HEK293 (cell line): ENCODE data around the gene SMIM7.
A peak's percentile ranks its signal among the peaks of the same experiment; 100 is the strongest.

Experiments
- CTCF ChIA-PET: fragments of 350-600 bp; formaldehyde crosslinking; extraction: SDS; loops from one replicate; lab custom pipeline; 2021; ENCODE audit warnings: antibody characterized with exemption; lab: Yijun Ruan, JAX
- POLR2A ChIA-PET: fragments of 300-600 bp; formaldehyde crosslinking; extraction: SDS; loops from one replicate; lab custom pipeline; 2020; ENCODE audit warnings: antibody characterized with exemption, inconsistent platforms; lab: Yijun Ruan, JAX
- H3K27ac ChIP-seq: fragments of 200-500 bp; sonication (Bioruptor generic); 2 replicates; pipeline ENCODE4 v1.5.1; 2014; ENCODE audit warnings: low read depth, low read length, control low read depth, inconsistent platforms; ENCODE audit errors: extremely low read depth
- H3K36me3 ChIP-seq, 2 experiments: fragments of 200-500 bp in 1 of 2; sonication (Bioruptor generic) in 1 of 2; 1 replicate in 1 of 2; 2 replicates in 1 of 2; pipeline ENCODE4 v1.5.1; 2014 to 2017; ENCODE audit warnings: inconsistent platforms in 2 of 2, low read length in 2 of 2; ENCODE audit not compliant: control insufficient read depth in 2 of 2, insufficient read depth in 1 of 2
- H3K4me1 ChIP-seq: fragments of 200-500 bp; sonication (Bioruptor generic); 2 replicates; pipeline ENCODE4 v1.5.1; 2014; ENCODE audit warnings: mild to moderate bottlenecking, low read length, inconsistent platforms; ENCODE audit not compliant: control insufficient read depth, insufficient read depth
- H3K4me3 ChIP-seq: 2 replicates; pipeline ENCODE4 v1.5.1; 2011; ENCODE audit warnings: low read depth, mild to moderate bottlenecking, control low read depth, low read length, moderate library complexity
- H3K9me3 ChIP-seq: fragments of 200-500 bp; sonication (Bioruptor generic); 2 replicates; pipeline ENCODE4 v1.5.1; 2014; ENCODE audit warnings: low read depth, low read length, inconsistent platforms; ENCODE audit not compliant: control insufficient read depth, insufficient read depth
- BCL11A ChIP-seq: fragments of 450-650 bp; formaldehyde crosslinking; IDR thresholded peaks from 2 replicates; pipeline ENCODE4 v1.5.1; 2016; ENCODE audit warnings: low read depth, missing biosample characterization, missing genetic modification characterization
- CTCF ChIP-seq: fragments of 450-650 bp; formaldehyde crosslinking; IDR thresholded peaks from 2 replicates; pipeline ENCODE4 v1.5.1; 2016; ENCODE audit warnings: missing biosample characterization, missing genetic modification characterization
- GLIS1 ChIP-seq: fragments of 450-650 bp; formaldehyde crosslinking; IDR thresholded peaks from 2 replicates; pipeline ENCODE4 v1.5.1; 2016; ENCODE audit warnings: missing biosample characterization, missing genetic modification characterization
- KLF9 ChIP-seq: fragments of 450-650 bp; formaldehyde crosslinking; IDR thresholded peaks from 2 replicates; pipeline ENCODE4 v1.5.1; 2016; ENCODE audit warnings: missing biosample characterization, missing genetic modification characterization, low read depth
- OSR2 ChIP-seq: fragments of 450-650 bp; formaldehyde crosslinking; IDR thresholded peaks from 2 replicates; pipeline ENCODE4 v1.5.1; 2016; ENCODE audit warnings: missing biosample characterization, missing genetic modification characterization
- TSHZ1 ChIP-seq: fragments of 450-650 bp; formaldehyde crosslinking; IDR thresholded peaks from 2 replicates; pipeline ENCODE4 v1.5.1; 2016; ENCODE audit warnings: missing biosample characterization, missing genetic modification characterization, borderline replicate concordance
- ZBTB1 ChIP-seq: fragments of 450-650 bp; formaldehyde crosslinking; IDR thresholded peaks from 2 replicates; pipeline ENCODE4 v1.5.1; 2016; ENCODE audit warnings: missing biosample characterization, missing genetic modification characterization
- ZBTB10 ChIP-seq: fragments of 450-650 bp; formaldehyde crosslinking; IDR thresholded peaks from 2 replicates; pipeline ENCODE4 v1.5.1; 2016; ENCODE audit warnings: missing biosample characterization, missing genetic modification characterization
- ZBTB17 ChIP-seq: fragments of 450-650 bp; formaldehyde crosslinking; IDR thresholded peaks from 2 replicates; pipeline ENCODE4 v1.5.1; 2016; ENCODE audit warnings: missing biosample characterization, missing genetic modification characterization
- ZIC2 ChIP-seq: fragments of 450-650 bp; formaldehyde crosslinking; IDR thresholded peaks from 2 replicates; pipeline ENCODE4 v1.5.1; 2016; ENCODE audit warnings: missing biosample characterization, missing genetic modification characterization
- ZNF132 ChIP-seq: fragments of 450-650 bp; formaldehyde crosslinking; IDR thresholded peaks from 2 replicates; pipeline ENCODE4 v1.5.1; 2017; ENCODE audit warnings: missing biosample characterization, missing genetic modification characterization, borderline replicate concordance
- ZNF37A ChIP-seq: fragments of 450-650 bp; IDR thresholded peaks from 2 replicates; pipeline ENCODE4 v1.5.1; 2018; ENCODE audit warnings: missing biosample characterization, missing genetic modification characterization
- ZNF416 ChIP-seq: fragments of 450-650 bp; formaldehyde crosslinking; IDR thresholded peaks from 2 replicates; pipeline ENCODE4 v1.5.1; 2016; ENCODE audit warnings: missing biosample characterization, missing genetic modification characterization
- ZNF518A ChIP-seq: fragments of 450-650 bp; formaldehyde crosslinking; conservative IDR thresholded peaks from 2 replicates; pipeline ENCODE4 v1.5.1; 2016; ENCODE audit warnings: low read depth, missing biosample characterization, missing genetic modification characterization
- ZNF529 ChIP-seq: fragments of 450-650 bp; formaldehyde crosslinking; IDR thresholded peaks from 2 replicates; pipeline ENCODE4 v1.5.1; 2017; ENCODE audit warnings: missing genetic modification characterization, missing biosample characterization; ENCODE audit not compliant: insufficient replicate concordance
- ZNF600 ChIP-seq: fragments of 450-650 bp; formaldehyde crosslinking; IDR thresholded peaks from 2 replicates; pipeline ENCODE4 v1.5.1; 2016; ENCODE audit warnings: missing biosample characterization, missing genetic modification characterization
- ZNF623 ChIP-seq: fragments of 450-650 bp; formaldehyde crosslinking; IDR thresholded peaks from 2 replicates; pipeline ENCODE4 v1.5.1; 2016; ENCODE audit warnings: missing biosample characterization, missing genetic modification characterization
- ZNF645 ChIP-seq: fragments of 450-650 bp; formaldehyde crosslinking; IDR thresholded peaks from 2 replicates; pipeline ENCODE4; 2016; ENCODE audit warnings: missing biosample characterization, missing genetic modification characterization
- ZNF747 ChIP-seq: fragments of 450-650 bp; formaldehyde crosslinking; IDR thresholded peaks from 2 replicates; pipeline ENCODE4 v1.5.1; 2016; ENCODE audit warnings: missing biosample characterization, missing genetic modification characterization
- ZNF76 ChIP-seq: fragments of 450-650 bp; formaldehyde crosslinking; IDR thresholded peaks from 2 replicates; pipeline ENCODE4; 2016; ENCODE audit warnings: low read depth, missing biosample characterization, missing genetic modification characterization, borderline replicate concordance
- ZNF768 ChIP-seq: fragments of 450-650 bp; formaldehyde crosslinking; IDR thresholded peaks from 2 replicates; pipeline ENCODE4 v1.5.1; 2018; ENCODE audit warnings: missing biosample characterization, mild to moderate bottlenecking, missing genetic modification characterization

The SMIM7 gene

GRCh38 chr19:16668176-16668575 is 8.2 kb upstream of the SMIM7 start (continued):
- TF ChIP-seq ZBTB17 (tag by site-specific recombination) (no peak), ZBTB1 (tag by site-specific recombination) (no peak), ZBTB10 (tag by site-specific recombination) (no peak)

- no peaks in the 10 kb centered on the region for H3K9me3 ChIP-seq
- H3K27ac ChIP-seq: no peak overlapping the region; the same call in 1 of the 2 replicates
- no peaks in the 10 kb centered on the region for H3K4me1 ChIP-seq
- peaks cover 0 to 23% of the 10 kb centered on the region in 2 experiments; a peak in 2 of 3 replicates for H3K36me3 ChIP-seq
- CTCF ChIA-PET: interaction anchor here (0.7 to 1.3 kb wide), 2 partner anchors 146 to 223 kb away, joined by 3 to 4 read pairs; no protein-coding TSS in a partner anchor
- POLR2A ChIA-PET: interaction anchor here (1.1 to 2.6 kb wide), 2 partner anchors 11 to 33 kb away, joined by 3 to 12 read pairs; partner anchors contain the start of gene MED26
- peak overlapping the region; percentile 99 for H3K4me3 ChIP-seq
- TF ChIP-seq TSHZ1 (tag by site-specific recombination): no peak
- peak; percentile 93 for TF ChIP-seq ZNF600 (tag by site-specific recombination)
- TF ChIP-seq ZNF518A (tag by site-specific recombination): no peak
- no peak for TF ChIP-seq OSR2
- TF ChIP-seq ZNF416 (tag by site-specific recombination): no peak
- no peak for TF ChIP-seq ZNF623 (tag by site-specific recombination)
- 0 out of 2 replicates have a peak, but pooled peaks have one; percentile 9 for TF ChIP-seq ZBTB1 (tag by site-specific recombination)
- no peak for TF ChIP-seq ZNF768 (tag by site-specific recombination)
- no peak for TF ChIP-seq ZNF529 (tag by site-specific recombination)
- no peak for TF ChIP-seq ZNF37A
- TF ChIP-seq ZIC2 (tag by site-specific recombination): 0 out of 2 replicates have a peak, but pooled peaks have one; percentile 26
- TF ChIP-seq ZNF747 (tag by site-specific recombination): no peak
- 0 out of 2 replicates have a peak, but pooled peaks have one; percentile 16 for TF ChIP-seq ZNF76 (tag by site-specific recombination)
- TF ChIP-seq CTCF (tag by site-specific recombination): no peak
- peak; percentile 48; the same call in 1 of the 2 replicates for TF ChIP-seq GLIS1
- 0 out of 2 replicates have a peak, but pooled peaks have one; percentile 43 for TF ChIP-seq BCL11A (tag by site-specific recombination)
- TF ChIP-seq ZNF132: no peak
- peak; percentile 28; the same call in 1 of the 2 replicates for TF ChIP-seq KLF9 (tag by site-specific recombination)
- no peak for TF ChIP-seq ZNF645
Measured at GRCh38 chr19:16661480-16662034, 1.6 kb upstream of the SMIM7 start.
